T-helper 2 cell treated with Interferon-gamma antibody and Interleukin-4, amounts not matched to agents 5 μg/mL and 100 μg/mL, for 36 hours (primary cell): ENCODE measurements around the gene SMC5.
"Not testable (repeated sequence)": the region's sequence is repeated elsewhere in the genome, so short reads cannot be mapped to it uniquely, and the experiment has no call there.

Experiments
- DNase-seq: peaks from one replicate; pipeline ENCODE4 v3.0.0; 2021; ENCODE audit warnings: low spot score
- H3K27ac Mint-ChIP-seq: one replicate; pipeline ENCODE4 v1.8.0; 2021; ENCODE audit warnings: mild to moderate bottlenecking, mixed read lengths
- H3K27me3 Mint-ChIP-seq: one replicate; pipeline ENCODE4 v1.8.0; 2021; ENCODE audit warnings: low read depth, mixed read lengths
- H3K36me3 Mint-ChIP-seq: one replicate; pipeline ENCODE4 v1.8.0; 2021; ENCODE audit warnings: low read depth, mixed read lengths
- H3K4me1 Mint-ChIP-seq: one replicate; pipeline ENCODE4 v1.8.0; 2021; ENCODE audit warnings: low read depth, mixed read lengths
- H3K4me3 Mint-ChIP-seq: one replicate; pipeline ENCODE4 v1.8.0; 2022; ENCODE audit warnings: mild to moderate bottlenecking, moderate library complexity, mixed read lengths
- H3K9me3 Mint-ChIP-seq: one replicate; pipeline ENCODE4 v1.8.0; 2021; ENCODE audit warnings: mixed read lengths

SMC5 gene

GRCh38 chr9:70291446-70291845 lies 32.7 kb downstream of the SMC5 start:
- no peaks in the 10 kb centered on the region for H3K27me3 Mint-ChIP-seq
- H3K9me3 Mint-ChIP-seq: peaks cover 21% of the 10 kb centered on the region
- H3K27ac Mint-ChIP-seq: no peak overlapping the region
- no peak overlapping the region for H3K4me3 Mint-ChIP-seq
- peaks cover 75% of the 10 kb centered on the region for H3K36me3 Mint-ChIP-seq
- DNase-seq: no peak
- peaks cover 7% of the 10 kb centered on the region for H3K4me1 Mint-ChIP-seq

DNA sequence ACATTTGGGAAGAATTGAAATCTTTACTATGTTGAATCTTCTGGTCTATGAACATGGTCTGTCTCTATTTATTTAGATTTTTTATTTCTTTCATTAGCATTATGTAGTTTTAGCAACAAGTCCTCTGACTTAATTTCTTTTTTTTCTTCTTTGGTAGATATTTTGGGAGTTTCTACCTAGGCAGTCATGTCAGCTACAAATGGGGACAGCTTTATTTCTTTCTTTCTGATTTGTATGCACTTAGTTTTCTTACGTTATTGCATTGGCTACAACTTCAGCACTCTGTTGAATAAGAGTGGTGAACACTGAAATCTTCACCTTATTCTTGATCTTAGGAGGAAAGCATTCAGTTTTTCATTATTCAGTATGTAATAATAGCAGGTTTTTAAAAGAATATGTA lies 33.5 kb downstream of the SMC5 start:
- H3K27me3 Mint-ChIP-seq: no peaks in the 10 kb centered on the region
- DNase-seq: no peak
- H3K9me3 Mint-ChIP-seq: peaks cover 21% of the 10 kb centered on the region
- H3K4me3 Mint-ChIP-seq: no peak overlapping the region
- H3K4me1 Mint-ChIP-seq: peaks cover 6% of the 10 kb centered on the region
- peaks cover 72% of the 10 kb centered on the region for H3K36me3 Mint-ChIP-seq
- no peak overlapping the region for H3K27ac Mint-ChIP-seq

GRCh38 chr9:70293214-70293613 lies 34.4 kb downstream of the SMC5 start:
- no peak for DNase-seq
- Mint-ChIP-seq H3K27me3 (no peaks in the 10 kb centered on the region), H3K9me3 (peaks cover 21% of the 10 kb centered on the region), H3K4me3 (no peak overlapping the region), H3K27ac (no peak overlapping the region), H3K4me1 (peaks cover 1% of the 10 kb centered on the region), H3K36me3 (peaks cover 67% of the 10 kb centered on the region)

GRCh38 chr9:70297141-70297540 lies 38.4 kb downstream of the SMC5 start:
- peaks cover 14% of the 10 kb centered on the region for H3K9me3 Mint-ChIP-seq
- no peak for DNase-seq
- no peak overlapping the region for H3K4me3 Mint-ChIP-seq
- H3K27me3 Mint-ChIP-seq: no peaks in the 10 kb centered on the region
- H3K27ac Mint-ChIP-seq: no peak overlapping the region
- peaks cover 61% of the 10 kb centered on the region for H3K36me3 Mint-ChIP-seq
- peaks cover 3% of the 10 kb centered on the region for H3K4me1 Mint-ChIP-seq

- Mint-ChIP-seq H3K9me3 (peaks cover 7% of the 10 kb centered on the region), H3K27me3 (no peaks in the 10 kb centered on the region), H3K36me3 (peaks cover 56% of the 10 kb centered on the region), H3K4me3 (no peak overlapping the region), H3K27ac (no peak overlapping the region), H3K4me1 (peaks cover 3% of the 10 kb centered on the region)
- no peak for DNase-seq
These were observed 39.5 kb downstream of the SMC5 start for GRCh38 chr9:70298245-70298771.

DNA sequence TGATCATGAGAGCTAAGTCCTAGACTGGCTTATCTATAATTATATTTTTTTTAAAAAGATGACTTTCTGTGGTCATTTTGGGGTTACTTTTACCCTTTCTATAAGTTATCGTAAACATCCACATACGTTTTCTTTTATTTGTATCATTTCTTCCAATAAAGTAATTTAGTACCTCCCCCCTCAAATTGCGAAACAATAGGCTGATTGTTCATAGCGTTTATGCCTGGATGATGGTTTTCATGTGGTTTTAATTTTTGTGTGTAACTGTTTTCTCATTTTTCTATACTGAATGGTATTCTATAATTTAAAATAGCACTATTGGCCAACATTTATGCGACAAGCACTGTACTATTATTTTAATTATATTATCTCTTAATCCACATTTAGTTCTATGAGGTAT lies 44.5 kb downstream of the SMC5 start:
- peaks cover 3% of the 10 kb centered on the region for H3K4me1 Mint-ChIP-seq
- no peaks in the 10 kb centered on the region for H3K27me3 Mint-ChIP-seq
- no peaks in the 10 kb centered on the region for H3K9me3 Mint-ChIP-seq
- no peak overlapping the region for H3K4me3 Mint-ChIP-seq
- H3K27ac Mint-ChIP-seq: no peak overlapping the region
- no peak for DNase-seq
- peaks cover 55% of the 10 kb centered on the region for H3K36me3 Mint-ChIP-seq

GRCh38 chr9:70304810-70305209 lies 46.0 kb downstream of the SMC5 start:
- no peak overlapping the region for H3K4me3 Mint-ChIP-seq

GRCh38 chr9:70315389-70315788 lies 56.6 kb downstream of the SMC5 start:
- H3K27ac Mint-ChIP-seq: no peak overlapping the region
- H3K36me3 Mint-ChIP-seq: peaks cover 50% of the 10 kb centered on the region

More at GRCh38 chr9:70304810-70305209, 46.0 kb downstream of the SMC5 start:
- peaks cover 3% of the 10 kb centered on the region for H3K9me3 Mint-ChIP-seq
- no peaks in the 10 kb centered on the region for H3K27me3 Mint-ChIP-seq
- H3K27ac Mint-ChIP-seq: no peak overlapping the region
- H3K4me1 Mint-ChIP-seq: peaks cover 3% of the 10 kb centered on the region
- peaks cover 57% of the 10 kb centered on the region for H3K36me3 Mint-ChIP-seq
- no peak for DNase-seq

DNA sequence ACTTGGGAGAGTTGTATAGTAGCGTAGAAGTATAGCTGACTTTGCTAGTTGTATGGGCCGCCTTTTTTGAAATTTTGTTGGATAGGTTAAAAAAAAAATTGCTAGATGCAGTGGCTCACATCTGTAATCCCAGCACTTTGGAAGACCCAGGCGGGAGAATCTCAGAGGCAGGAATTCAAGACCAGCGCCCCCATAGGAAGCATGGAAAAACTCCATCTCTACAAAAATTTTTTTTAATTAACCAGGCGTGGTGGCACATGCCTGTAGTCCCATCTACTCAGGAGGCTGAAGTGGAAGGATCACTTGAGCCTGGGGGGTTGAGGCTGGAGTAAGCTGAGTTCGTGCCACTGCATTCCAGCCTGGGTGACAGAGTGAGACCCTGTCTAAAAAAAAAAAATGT lies 59.2 kb downstream of the SMC5 start:
- no peak overlapping the region for H3K27ac Mint-ChIP-seq
- no peaks in the 10 kb centered on the region for H3K9me3 Mint-ChIP-seq
- peaks cover 42% of the 10 kb centered on the region for H3K36me3 Mint-ChIP-seq
- no peaks in the 10 kb centered on the region for H3K27me3 Mint-ChIP-seq
- DNase-seq: no peak
- no peak overlapping the region for H3K4me3 Mint-ChIP-seq
- H3K4me1 Mint-ChIP-seq: no peaks in the 10 kb centered on the region

More at GRCh38 chr9:70315389-70315788, 56.6 kb downstream of the SMC5 start:
- H3K9me3 Mint-ChIP-seq: no peaks in the 10 kb centered on the region
- peaks cover 3% of the 10 kb centered on the region for H3K4me1 Mint-ChIP-seq
- H3K27me3 Mint-ChIP-seq: no peaks in the 10 kb centered on the region
- H3K4me3 Mint-ChIP-seq: no peak overlapping the region
- DNase-seq: no peak

- peaks cover 62% of the 10 kb centered on the region for H3K36me3 Mint-ChIP-seq
- no peaks in the 10 kb centered on the region for H3K27me3 Mint-ChIP-seq
- H3K27ac Mint-ChIP-seq: no peak overlapping the region
These were observed 63.3 kb downstream of the SMC5 start for GRCh38 chr9:70322096-70322495.

DNA sequence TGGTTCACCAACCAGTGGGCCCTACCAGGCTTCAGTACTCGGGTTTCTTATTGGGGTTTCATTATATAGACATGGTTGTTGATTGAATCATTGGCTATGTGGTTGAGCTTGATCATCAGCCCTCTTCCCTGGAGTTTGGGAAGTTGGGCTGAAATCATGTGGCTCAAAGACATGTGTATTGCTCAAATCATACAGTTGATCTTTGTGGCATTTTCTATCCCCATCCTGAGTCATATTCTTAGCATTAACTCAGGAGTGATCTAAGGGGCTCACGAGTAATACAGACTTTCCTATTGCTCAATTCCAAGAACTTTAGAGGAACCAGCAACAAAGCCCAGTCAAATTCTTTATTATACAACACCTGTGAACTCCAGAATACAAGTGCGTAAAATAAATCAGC lies 66.2 kb downstream of the SMC5 start:
- Mint-ChIP-seq H3K27ac (no peak overlapping the region), H3K36me3 (peaks cover 76% of the 10 kb centered on the region), H3K9me3 (peaks cover 29% of the 10 kb centered on the region), H3K27me3 (no peaks in the 10 kb centered on the region), H3K4me1 (peaks cover 1% of the 10 kb centered on the region), H3K4me3 (no peak overlapping the region)
- no peak for DNase-seq

More at GRCh38 chr9:70322096-70322495, 63.3 kb downstream of the SMC5 start:
- H3K9me3 Mint-ChIP-seq: peaks cover 6% of the 10 kb centered on the region
- DNase-seq: no peak
- H3K4me1 Mint-ChIP-seq: peaks cover 1% of the 10 kb centered on the region
- H3K4me3 Mint-ChIP-seq: no peak overlapping the region

DNA sequence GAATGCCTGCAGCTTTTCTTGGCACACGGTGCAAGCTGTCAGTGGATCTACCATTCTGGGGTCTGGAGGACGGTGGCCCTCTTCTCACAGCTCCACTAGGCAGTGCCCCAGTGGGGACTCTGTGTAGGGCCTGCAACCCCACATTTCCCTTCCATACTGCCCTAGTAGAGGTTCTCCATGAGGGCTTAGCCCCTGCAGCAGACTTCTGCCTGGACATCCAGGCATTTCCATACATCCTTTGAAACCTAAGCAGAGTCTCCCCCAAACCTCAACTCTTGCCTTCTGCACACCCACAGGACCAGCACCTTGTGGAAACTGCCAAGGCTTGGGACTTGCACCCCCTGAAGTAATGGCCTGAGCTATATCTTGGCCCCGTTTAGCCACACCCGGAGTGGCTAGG lies 69.8 kb downstream of the SMC5 start:
- DNase-seq, H3K27ac Mint-ChIP-seq, H3K4me1 Mint-ChIP-seq, H3K27me3 Mint-ChIP-seq, H3K4me3 Mint-ChIP-seq: not testable (repeated sequence)
- H3K36me3 Mint-ChIP-seq: peaks cover 67% of the 10 kb centered on the region
- H3K9me3 Mint-ChIP-seq: peaks cover 29% of the 10 kb centered on the region

- Mint-ChIP-seq H3K9me3 (no peaks in the 10 kb centered on the region), H3K27me3 (no peaks in the 10 kb centered on the region)
- no peak for DNase-seq
These were observed 81.8 kb downstream of the SMC5 start for GRCh38 chr9:70340572-70340971.

DNA sequence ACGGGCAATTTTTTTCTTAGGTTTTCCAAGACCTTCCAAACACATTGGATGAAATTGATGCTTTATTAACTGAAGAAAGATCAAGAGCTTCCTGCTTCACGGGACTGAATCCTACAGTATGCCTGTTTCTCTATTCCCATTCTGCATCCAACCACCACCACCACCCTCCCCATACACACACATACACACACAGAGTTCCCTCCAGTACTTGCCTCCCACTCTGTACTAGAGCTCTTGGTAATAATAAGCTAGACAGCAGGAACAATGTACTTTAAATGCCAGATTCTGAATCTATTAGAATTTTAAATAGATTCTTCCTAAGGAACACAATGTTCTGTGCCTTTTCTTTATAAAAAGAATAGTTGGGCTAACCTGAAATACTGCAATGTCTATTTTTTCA lies 88.3 kb downstream of the SMC5 start:
- Mint-ChIP-seq H3K36me3 (peaks cover 36% of the 10 kb centered on the region), H3K4me3 (no peak overlapping the region), H3K9me3 (no peaks in the 10 kb centered on the region), H3K27me3 (no peaks in the 10 kb centered on the region), H3K4me1 (no peaks in the 10 kb centered on the region), H3K27ac (no peak overlapping the region)
- DNase-seq: no peak

More at GRCh38 chr9:70340572-70340971, 81.8 kb downstream of the SMC5 start:
- Mint-ChIP-seq H3K4me1 (peaks cover 1% of the 10 kb centered on the region), H3K36me3 (peaks cover 23% of the 10 kb centered on the region), H3K4me3 (no peak overlapping the region), H3K27ac (no peak overlapping the region)

DNA sequence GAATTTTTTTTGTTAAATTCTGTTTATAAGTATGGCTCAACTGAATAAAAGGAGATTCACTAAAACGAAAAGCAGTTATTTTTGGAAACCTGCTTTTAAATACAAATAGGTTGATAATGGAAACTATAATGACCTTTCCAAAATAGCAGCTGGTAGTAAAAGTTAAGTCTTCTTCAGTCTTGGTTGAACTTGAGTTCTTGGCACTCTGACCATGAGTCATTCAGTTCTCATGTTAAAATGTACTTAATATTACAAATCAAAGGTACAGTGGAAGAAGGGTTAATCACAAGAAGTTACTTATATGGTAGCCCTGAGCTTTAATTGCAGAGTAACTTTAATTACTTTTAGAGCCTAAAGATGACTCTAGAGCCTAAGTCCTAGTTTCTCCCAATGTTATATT lies 93.6 kb downstream of the SMC5 start:
- H3K4me1 Mint-ChIP-seq: no peaks in the 10 kb centered on the region
- H3K36me3 Mint-ChIP-seq: peaks cover 25% of the 10 kb centered on the region
- H3K9me3 Mint-ChIP-seq: no peaks in the 10 kb centered on the region
- no peaks in the 10 kb centered on the region for H3K27me3 Mint-ChIP-seq
- no peak overlapping the region for H3K4me3 Mint-ChIP-seq
- DNase-seq: no peak
- H3K27ac Mint-ChIP-seq: no peak overlapping the region
